ENCODE results near the gene TYW5.

DNA sequence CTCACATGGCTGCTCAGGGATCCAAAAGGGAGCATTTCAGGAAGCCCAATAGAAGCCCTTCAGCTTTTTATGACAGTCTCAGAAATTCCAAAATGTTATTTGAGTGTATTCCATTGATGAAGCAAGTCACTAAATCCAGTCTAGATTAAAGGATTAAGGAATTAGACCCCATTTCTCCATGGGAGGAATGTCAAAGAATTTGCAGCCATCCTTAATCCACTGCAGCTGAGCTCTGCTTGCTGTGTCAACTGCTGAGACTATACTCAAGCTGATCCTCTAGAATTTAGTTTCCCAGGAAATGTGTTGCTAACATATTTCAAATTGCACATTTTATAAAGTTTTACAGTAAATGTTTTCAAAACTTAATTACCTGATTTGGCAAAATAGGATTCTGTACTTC is 72.6 kb downstream of the TYW5 start:
- TF ChIP-seq, protein P1, sequence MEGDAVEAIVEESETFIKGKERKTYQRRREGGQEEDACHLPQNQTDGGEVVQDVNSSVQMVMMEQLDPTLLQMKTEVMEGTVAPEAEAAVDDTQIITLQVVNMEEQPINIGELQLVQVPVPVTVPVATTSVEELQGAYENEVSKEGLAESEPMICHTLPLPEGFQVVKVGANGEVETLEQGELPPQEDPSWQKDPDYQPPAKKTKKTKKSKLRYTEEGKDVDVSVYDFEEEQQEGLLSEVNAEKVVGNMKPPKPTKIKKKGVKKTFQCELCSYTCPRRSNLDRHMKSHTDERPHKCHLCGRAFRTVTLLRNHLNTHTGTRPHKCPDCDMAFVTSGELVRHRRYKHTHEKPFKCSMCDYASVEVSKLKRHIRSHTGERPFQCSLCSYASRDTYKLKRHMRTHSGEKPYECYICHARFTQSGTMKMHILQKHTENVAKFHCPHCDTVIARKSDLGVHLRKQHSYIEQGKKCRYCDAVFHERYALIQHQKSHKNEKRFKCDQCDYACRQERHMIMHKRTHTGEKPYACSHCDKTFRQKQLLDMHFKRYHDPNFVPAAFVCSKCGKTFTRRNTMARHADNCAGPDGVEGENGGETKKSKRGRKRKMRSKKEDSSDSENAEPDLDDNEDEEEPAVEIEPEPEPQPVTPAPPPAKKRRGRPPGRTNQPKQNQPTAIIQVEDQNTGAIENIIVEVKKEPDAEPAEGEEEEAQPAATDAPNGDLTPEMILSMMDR (conservative IDR thresholded peaks at IDR 0.05): no peak
- TF ChIP-seq EZH2 (IDR thresholded peaks at IDR 0.05; ENCODE audit: low read depth): no peak
